Neuronal stem cell (in vitro differentiated cells): ENCODE data around the gene SFTA2.

Experiments
- DNase-seq: peaks from one replicate; pipeline ENCODE4 v3.0.0-alpha.2; 2013; ENCODE audit warnings: low spot score
- H2AFZ ChIP-seq: one replicate; pipeline ENCODE4 v1.6.1; 2013; ENCODE audit warnings: mild to moderate bottlenecking, low read length, inconsistent platforms
- H2AK5ac ChIP-seq: 2 replicates; pipeline ENCODE4 v1.6.1; 2013; ENCODE audit warnings: low read depth, mild to moderate bottlenecking, inconsistent platforms, low read length, moderate library complexity, mixed read lengths
- H2BK120ac ChIP-seq: 2 replicates; pipeline ENCODE4 v1.6.1; 2013; ENCODE audit warnings: low read depth, mild to moderate bottlenecking, inconsistent platforms, low read length, moderate library complexity, mixed read lengths
- H2BK12ac ChIP-seq: one replicate; pipeline ENCODE4 v1.6.1; 2013; ENCODE audit warnings: low read length, inconsistent platforms
- H2BK15ac ChIP-seq: 2 replicates; pipeline ENCODE4 v1.6.1; 2013; ENCODE audit warnings: mild to moderate bottlenecking, low read length, inconsistent platforms, mixed read lengths
- H2BK5ac ChIP-seq: one replicate; pipeline ENCODE4 v1.6.1; 2013; ENCODE audit warnings: inconsistent platforms, mild to moderate bottlenecking, low read length, moderate library complexity
- H3K14ac ChIP-seq: one replicate; pipeline ENCODE4 v1.6.1; 2013; ENCODE audit warnings: low read length, inconsistent platforms
- H3K18ac ChIP-seq: 2 replicates; pipeline ENCODE4 v1.6.1; 2013; ENCODE audit warnings: low read length, inconsistent platforms
- H3K23ac ChIP-seq: 2 replicates; pipeline ENCODE4 v1.6.1; 2013; ENCODE audit warnings: low read depth, mild to moderate bottlenecking, mixed read lengths, low read length, inconsistent platforms; ENCODE audit not compliant: poor library complexity
- H3K27ac ChIP-seq: replicated peaks from 3 replicates; pipeline ENCODE4 v1.5.1; 2013; ENCODE audit warnings: low read length, inconsistent platforms
- H3K27me3 ChIP-seq, 3 experiments: 2 replicates each; pipeline ENCODE4 v1.6.1; 2013; ENCODE audit warnings: low read length in 3 of 3, mild to moderate bottlenecking in 2 of 3, inconsistent platforms in 1 of 3, low read depth in 1 of 3, mixed read lengths in 1 of 3, moderate library complexity in 1 of 3; ENCODE audit not compliant: control insufficient read depth in 3 of 3, insufficient read depth in 3 of 3
- H3K36me3 ChIP-seq, 2 donors: replicated peaks in 1 of 2; 2 replicates each; pipeline ENCODE4 v1.6.1; 2013; ENCODE audit warnings: low read length in 2 of 2; ENCODE audit not compliant: control insufficient read depth in 2 of 2, insufficient read depth in 2 of 2
- H3K4ac ChIP-seq: 2 replicates; pipeline ENCODE4 v1.6.1; 2013; ENCODE audit warnings: inconsistent platforms, mild to moderate bottlenecking, low read length, moderate library complexity
- H3K4me1 ChIP-seq, 2 donors: 1 replicate in 1 of 2; 2 replicates in 1 of 2; pipeline ENCODE4 v1.6.1; 2013; ENCODE audit warnings: low read length in 2 of 2, low read depth in 1 of 2; ENCODE audit not compliant: control insufficient read depth in 2 of 2, insufficient read depth in 1 of 2
- H3K4me2 ChIP-seq: one replicate; pipeline ENCODE4 v1.6.1; 2013; ENCODE audit warnings: mild to moderate bottlenecking, low read length, inconsistent platforms; ENCODE audit not compliant: insufficient read depth, poor library complexity, severe bottlenecking
- H3K4me3 ChIP-seq, 2 donors: 2 replicates each; pipeline ENCODE4 v1.5.1; 2013; ENCODE audit warnings: low read length in 2 of 2, mild to moderate bottlenecking in 2 of 2, inconsistent platforms in 1 of 2, moderate library complexity in 1 of 2
- H3K79me1 ChIP-seq: one replicate; pipeline ENCODE4 v1.6.1; 2013; ENCODE audit warnings: low read depth, mild to moderate bottlenecking, inconsistent platforms, low read length, moderate library complexity
- H3K9ac ChIP-seq: one replicate; pipeline ENCODE4 v1.6.1; 2013; ENCODE audit warnings: mild to moderate bottlenecking, low read depth, low read length, inconsistent platforms; ENCODE audit not compliant: poor library complexity
- H3K9me3 ChIP-seq, 2 donors: replicated peaks in 1 of 2; 2 replicates each; pipeline versions ENCODE3 to v1.6.1; 2013; ENCODE audit warnings: low read length in 2 of 2, mild to moderate bottlenecking in 2 of 2, inconsistent platforms in 1 of 2, low read depth in 1 of 2, mixed read lengths in 1 of 2, moderate library complexity in 1 of 2; ENCODE audit not compliant: control insufficient read depth in 2 of 2, insufficient read depth in 1 of 2
- H4K8ac ChIP-seq: one replicate; pipeline ENCODE4 v1.6.1; 2013; ENCODE audit warnings: low read depth, mild to moderate bottlenecking, inconsistent platforms, low read length, moderate library complexity
- H4K91ac ChIP-seq: one replicate; pipeline ENCODE4 v1.6.1; 2013; ENCODE audit warnings: low read length, low read depth, mild to moderate bottlenecking, inconsistent platforms; ENCODE audit not compliant: poor library complexity
- WGBS, 2 donors: extraction: QIAGEN DNeasy Blood & Tissue Kit; methylation state at CpG; one replicate each; pipeline ENCODE4 v1.1.7; 2013; ENCODE audit warnings: missing lambda C conversion rate in 2 of 2, mixed read lengths in 1 of 2; ENCODE audit not compliant: insufficient read length in 2 of 2, insufficient replicate concordance in 1 of 2; ENCODE audit errors: extremely low coverage in 2 of 2; 5-methylcytosine and 5-hydroxymethylcytosine counted together

The SFTA2 gene

DNA sequence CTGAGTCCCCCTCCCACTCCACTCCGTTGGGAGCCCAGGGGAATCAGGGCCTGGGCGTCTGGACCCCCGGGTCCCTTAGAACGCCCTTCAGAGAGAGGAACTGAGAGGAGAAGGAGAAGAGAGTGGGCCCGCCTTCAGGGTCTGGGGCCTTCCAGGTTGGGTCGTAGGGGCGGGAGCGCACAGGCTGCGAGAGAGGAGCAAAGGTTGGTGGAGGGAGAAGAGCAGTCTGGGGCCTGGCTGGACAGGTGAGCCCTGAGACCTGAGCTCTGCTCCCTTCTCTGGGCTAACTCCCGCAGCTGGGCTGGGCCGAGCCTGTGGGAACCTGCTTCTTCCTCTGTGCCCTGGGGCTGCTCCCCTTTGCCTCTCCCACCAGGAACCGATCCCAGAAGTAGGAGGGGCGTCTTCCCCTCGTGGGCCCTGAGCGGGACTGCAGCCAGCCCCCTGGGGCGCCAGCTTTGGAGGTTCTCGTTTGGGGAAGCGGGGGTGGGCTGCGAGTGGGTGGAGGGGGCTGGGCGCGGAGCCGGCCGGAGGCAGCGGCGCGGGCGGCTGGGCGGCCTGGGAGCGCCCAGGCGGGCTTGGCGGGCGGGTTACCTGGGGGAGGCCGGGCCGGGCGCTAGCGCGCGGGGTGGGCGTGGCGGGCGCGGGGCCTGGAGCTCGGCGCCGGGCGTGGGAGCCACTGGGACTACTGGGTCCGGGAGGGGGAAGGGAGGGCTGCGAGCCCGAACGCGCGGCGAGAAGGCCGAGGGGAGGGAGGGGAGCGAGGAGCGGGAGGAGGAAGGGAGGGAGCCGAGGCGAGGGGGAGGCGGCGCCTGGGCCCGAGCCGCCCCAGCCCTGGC, 48.1 kb downstream of the SFTA2 start, which contains the start of gene DDR1:
Gene DDR1, plus strand, starts transcription at position 835 of the 836 bp plus-strand sequence. CDS start 4,211 bp downstream, outside the sequence.
- Histone ChIP-seq H3K27me3 (no peaks in the 10 kb centered on the region), H3K79me1 (peaks cover 9% of the 10 kb centered on the region), H3K4me2 (peak within 1 kb of the TSS; percentile 92), H4K91ac (peak within 1 kb of the TSS; percentile 94), H4K8ac (no peak within 1 kb of the TSS), H3K9me3 (no peaks in the 10 kb centered on the region), H3K4me3 (peak within 1 kb of the TSS; percentile 61 to 80), H3K23ac (peak within 1 kb of the TSS; percentile 94), H2BK12ac (peak within 1 kb of the TSS; percentile 24), H2BK5ac (peak within 1 kb of the TSS; percentile 93), H3K27ac (peak within 1 kb of the TSS; percentile 99), H2AK5ac (peak within 1 kb of the TSS; percentile 100), H2AFZ (no peak within 1 kb of the TSS), H3K14ac (peak within 1 kb of the TSS; percentile 99), H3K4ac (peak within 1 kb of the TSS; percentile 81), H3K9ac (peak within 1 kb of the TSS; percentile 96), H3K18ac (peak within 1 kb of the TSS; percentile 94), H2BK15ac (peak within 1 kb of the TSS; percentile 99), H2BK120ac (peak within 1 kb of the TSS; percentile 99), H3K36me3 (peaks cover 6 to 32% of the 10 kb centered on the region in 2 donors), H3K4me1 (peaks cover 37 to 46% of the 10 kb centered on the region in 2 donors)
- WGBS, 2 donors = no CpG with 5 or more reads among the region's 62 CpGs
- DNase-seq = peak; percentile 43

DNA sequence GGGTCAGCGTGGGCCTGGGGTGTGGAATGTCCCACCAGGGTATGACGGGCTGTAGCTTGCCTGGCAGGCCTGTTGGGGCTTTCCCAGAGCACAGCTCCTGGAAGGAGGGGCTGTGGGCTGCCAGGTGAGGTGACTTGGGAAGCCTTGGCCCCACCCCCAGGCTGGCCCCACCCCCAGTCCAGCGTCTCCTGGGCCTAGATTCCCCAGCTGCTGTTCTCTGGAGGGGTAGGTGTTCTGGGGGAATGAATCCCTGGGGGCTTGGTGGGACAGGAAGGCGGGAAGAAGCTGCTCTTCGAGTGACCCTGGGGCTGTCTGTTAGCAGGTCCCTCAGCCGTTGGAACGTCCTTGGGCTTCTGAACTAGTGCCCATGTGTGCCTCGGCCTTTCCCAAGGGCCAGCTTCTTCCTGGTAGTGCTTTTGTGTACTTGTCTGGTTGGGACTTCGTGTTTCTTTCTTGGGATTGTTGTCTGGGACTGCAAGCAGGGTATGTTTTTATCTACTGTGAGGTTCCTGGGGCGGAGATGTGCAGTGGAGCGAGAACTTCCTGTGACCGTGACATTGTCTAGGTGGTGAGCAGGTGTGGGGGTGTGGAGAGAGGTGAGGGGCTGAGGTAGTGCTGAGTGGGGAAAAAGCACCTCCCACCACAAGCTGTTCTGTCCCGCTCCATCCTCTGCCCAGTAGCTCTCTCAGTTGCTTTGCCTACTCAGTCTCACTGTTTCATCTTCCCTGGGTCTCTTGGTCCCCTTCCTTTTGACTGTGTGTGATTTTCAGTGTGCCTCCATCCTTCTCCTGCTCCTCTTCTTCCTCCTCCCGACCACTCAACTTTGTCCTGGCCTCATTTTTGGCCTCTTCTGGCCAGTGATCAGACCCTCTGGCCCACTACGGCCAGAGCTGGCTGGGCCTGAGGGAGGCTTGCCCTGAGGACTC, 48.9 kb downstream of the SFTA2 start:
- H3K9ac ChIP-seq = peak overlapping the region; percentile 82
- WGBS, 2 donors = no CpG with 5 or more reads among the region's 15 CpGs

DNA sequence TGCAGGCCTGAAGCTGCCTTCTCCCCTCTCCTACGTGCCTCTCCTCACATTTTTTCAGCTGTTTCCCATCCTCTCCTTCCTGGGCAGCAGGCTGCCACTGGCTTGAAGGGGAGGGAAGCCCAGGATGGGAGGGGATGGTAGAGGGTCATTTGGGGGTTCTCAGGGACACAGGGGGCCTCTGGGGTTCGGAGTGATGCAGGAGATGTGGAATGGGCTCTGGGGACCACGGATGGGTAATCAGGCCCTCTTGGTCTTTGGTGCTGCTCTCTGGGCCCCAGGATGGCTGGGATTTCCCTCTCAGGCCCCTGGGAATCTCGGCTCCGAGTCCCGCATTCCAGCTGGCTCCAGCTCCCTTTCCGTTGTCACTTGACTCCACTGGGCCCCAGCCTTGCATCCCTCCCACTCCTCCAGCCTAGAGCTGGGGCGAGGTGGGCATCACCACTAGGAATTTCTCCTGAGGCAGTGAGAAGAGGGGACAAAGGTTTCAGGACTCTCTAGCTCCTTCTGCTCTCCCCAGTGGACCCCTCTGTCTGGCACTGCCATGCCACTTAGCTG, 49.7 kb downstream of the SFTA2 start:
- Histone ChIP-seq H2AFZ (no peak overlapping the region), H2BK120ac (peak overlapping the region; percentile 66), H3K4ac (peak overlapping the region; percentile 24), H2BK12ac (peak overlapping the region; percentile 59), H3K9ac (peak overlapping the region; percentile 97), H3K27ac (peak overlapping the region; percentile 98), H4K8ac (no peak overlapping the region), H3K4me3 (peak overlapping the region; percentile 61 to 84), H3K27me3 (no peaks in the 10 kb centered on the region), H2BK15ac (peak overlapping the region; percentile 99), H3K18ac (peak overlapping the region; percentile 97), H2BK5ac (peak overlapping the region; percentile 93), H3K23ac (peak overlapping the region; percentile 3), H3K79me1 (peaks cover 6% of the 10 kb centered on the region), H3K14ac (no peak overlapping the region), H2AK5ac (peak overlapping the region; percentile 90), H4K91ac (peak overlapping the region; percentile 64), H3K4me1 (peaks cover 44 to 50% of the 10 kb centered on the region in 2 donors), H3K36me3 (peaks cover 3 to 16% of the 10 kb centered on the region in 2 donors), H3K9me3 (no peaks in the 10 kb centered on the region), H3K4me2 (peak overlapping the region; percentile 92)
- no CpG with 5 or more reads among the region's 8 CpGs for WGBS, 2 donors
- DNase-seq = peak; percentile 40

More for the DNA sequence above, 48.9 kb downstream of the SFTA2 start:
- peak overlapping the region; percentile 11 for H3K14ac ChIP-seq
- peak overlapping the region; percentile 92 for H3K4me2 ChIP-seq
- H3K4me1 ChIP-seq = peaks cover 40 to 49% of the 10 kb centered on the region in 2 donors
- H3K79me1 ChIP-seq = peaks cover 6% of the 10 kb centered on the region
- H3K27ac ChIP-seq = peak overlapping the region; percentile 99
- H3K4me3 ChIP-seq = peak overlapping the region; percentile 61 to 84
- H3K18ac ChIP-seq = peak overlapping the region; percentile 97
- no peak overlapping the region for H4K8ac ChIP-seq
- peak overlapping the region; percentile 99 for H2BK15ac ChIP-seq
- H2BK5ac ChIP-seq = peak overlapping the region; percentile 93
- peak overlapping the region; percentile 90 for H2AK5ac ChIP-seq
- DNase-seq = peak; percentile 47
- peak overlapping the region; percentile 99 for H2BK120ac ChIP-seq
- H2AFZ ChIP-seq = no peak overlapping the region
- H3K27me3 ChIP-seq = no peaks in the 10 kb centered on the region
- H3K9me3 ChIP-seq = no peaks in the 10 kb centered on the region
- peak overlapping the region; percentile 81 for H3K4ac ChIP-seq
- H3K23ac ChIP-seq = peak overlapping the region; percentile 3
- peaks cover 3 to 23% of the 10 kb centered on the region in 2 donors for H3K36me3 ChIP-seq
- peak overlapping the region; percentile 59 for H2BK12ac ChIP-seq
- peak overlapping the region; percentile 86 for H4K91ac ChIP-seq
